Upper lobe of right lung (tissue), 1 donor: ENCODE measurements around the gene FH. TPM values are rescaled to one million over a fixed set of nuclear protein-coding genes. Genes with fewer than 3 reads are reported as not detected.

Experiments used
- ATAC-seq: fragments of 200-7000 bp; cut with Tn5 transposase; one replicate; pipeline ENCODE4 v1.9.1; 2020; ENCODE audit warnings: mild to moderate bottlenecking, moderate library complexity
- DNase-seq: peaks from one replicate; pipeline ENCODE4 v3.0.0-alpha.2; 2020
- H3K27ac ChIP-seq: fragments of 200-600 bp; one replicate; pipeline ENCODE4 v1.8.0; 2022
- H3K27me3 ChIP-seq: fragments of 200-600 bp; one replicate; pipeline ENCODE4 v1.8.0; 2022; ENCODE audit warnings: mild to moderate bottlenecking
- H3K36me3 ChIP-seq: fragments of 200-600 bp; one replicate; pipeline ENCODE4 v1.8.0; 2022
- H3K4me1 ChIP-seq: fragments of 200-600 bp; one replicate; pipeline ENCODE4 v1.8.0; 2022
- H3K4me3 ChIP-seq: fragments of 200-600 bp; one replicate; pipeline ENCODE4 v1.8.0; 2022; ENCODE audit warnings: mild to moderate bottlenecking
- H3K9me3 ChIP-seq: fragments of 200-600 bp; one replicate; pipeline ENCODE4 v1.8.0; 2022
- intact Hi-C: fragments of 100-400 bp; cut with DNase I; formaldehyde crosslinking; loops from one replicate; pipeline ENCODE4 v1.11.0; 2022
- total RNA-seq: library from RNA; stranded (reverse); fragmentation: NEBNext Ultra II Directional; extraction: Animal tissue kit (Norgen Biotek cat#: 25700); gene quantifications from one replicate; pipeline ENCODE4 v1.2.1, GENCODE V29; 2021
- TF ChIP-seq, protein P1 (sequence below): fragments of 200-600 bp; IDR thresholded peaks from one replicate; pipeline ENCODE4 v1.8.0; 2022; ENCODE audit warnings: antibody characterized with exemption
- donor health status: DM: no; HTN: yes; CAD: no; lungs with severe emphysema.

FH gene
- total RNA-seq, 1 donor from 2014 or later, result 37.4 TPM

GRCh38 chr1:241542199-241542907 lies 22.8 kb upstream of the FH start:
- Histone ChIP-seq H3K4me1 (no peaks in the 10 kb centered on the region), H3K9me3 (no peaks in the 10 kb centered on the region), H3K27ac (no peak overlapping the region), H3K36me3 (no peaks in the 10 kb centered on the region), H3K4me3 (no peak overlapping the region), H3K27me3 (no peaks in the 10 kb centered on the region)
- DNase-seq (no peak), ATAC-seq (peak; percentile 80)
- intact Hi-C loops, result no loop called here
- TF ChIP-seq, protein P1, sequence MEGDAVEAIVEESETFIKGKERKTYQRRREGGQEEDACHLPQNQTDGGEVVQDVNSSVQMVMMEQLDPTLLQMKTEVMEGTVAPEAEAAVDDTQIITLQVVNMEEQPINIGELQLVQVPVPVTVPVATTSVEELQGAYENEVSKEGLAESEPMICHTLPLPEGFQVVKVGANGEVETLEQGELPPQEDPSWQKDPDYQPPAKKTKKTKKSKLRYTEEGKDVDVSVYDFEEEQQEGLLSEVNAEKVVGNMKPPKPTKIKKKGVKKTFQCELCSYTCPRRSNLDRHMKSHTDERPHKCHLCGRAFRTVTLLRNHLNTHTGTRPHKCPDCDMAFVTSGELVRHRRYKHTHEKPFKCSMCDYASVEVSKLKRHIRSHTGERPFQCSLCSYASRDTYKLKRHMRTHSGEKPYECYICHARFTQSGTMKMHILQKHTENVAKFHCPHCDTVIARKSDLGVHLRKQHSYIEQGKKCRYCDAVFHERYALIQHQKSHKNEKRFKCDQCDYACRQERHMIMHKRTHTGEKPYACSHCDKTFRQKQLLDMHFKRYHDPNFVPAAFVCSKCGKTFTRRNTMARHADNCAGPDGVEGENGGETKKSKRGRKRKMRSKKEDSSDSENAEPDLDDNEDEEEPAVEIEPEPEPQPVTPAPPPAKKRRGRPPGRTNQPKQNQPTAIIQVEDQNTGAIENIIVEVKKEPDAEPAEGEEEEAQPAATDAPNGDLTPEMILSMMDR, result no peak

- no peaks in the 10 kb centered on the region for H3K9me3 ChIP-seq
- H3K27me3 ChIP-seq, result no peaks in the 10 kb centered on the region
- no peak for ATAC-seq
- H3K36me3 ChIP-seq, result no peaks in the 10 kb centered on the region
- TF ChIP-seq, protein P1, result no peak
- no peak overlapping the region for H3K4me3 ChIP-seq
- intact Hi-C loops, result no loop called here
- DNase-seq, result no peak
- H3K27ac ChIP-seq, result no peak overlapping the region
- peaks cover 8% of the 10 kb centered on the region for H3K4me1 ChIP-seq
Measured at GRCh38 chr1:241536969-241537368, 17.4 kb upstream of the FH start.

GRCh38 chr1:241536304-241536703 lies 16.7 kb upstream of the FH start:
- intact Hi-C loops, result no loop called here
- ATAC-seq (peak; percentile 61), DNase-seq (no peak)
- Histone ChIP-seq H3K36me3 (no peaks in the 10 kb centered on the region), H3K4me3 (no peak overlapping the region), H3K27ac (no peak overlapping the region), H3K9me3 (no peaks in the 10 kb centered on the region), H3K27me3 (no peaks in the 10 kb centered on the region), H3K4me1 (peaks cover 8% of the 10 kb centered on the region)
- TF ChIP-seq, protein P1, result no peak

GRCh38 chr1:241533326-241534115 lies 14.0 kb upstream of the FH start:
- intact Hi-C loops, result no loop called here
- peak overlapping the region; percentile 57 for H3K4me3 ChIP-seq
- ATAC-seq, result peak; percentile 25

DNA sequence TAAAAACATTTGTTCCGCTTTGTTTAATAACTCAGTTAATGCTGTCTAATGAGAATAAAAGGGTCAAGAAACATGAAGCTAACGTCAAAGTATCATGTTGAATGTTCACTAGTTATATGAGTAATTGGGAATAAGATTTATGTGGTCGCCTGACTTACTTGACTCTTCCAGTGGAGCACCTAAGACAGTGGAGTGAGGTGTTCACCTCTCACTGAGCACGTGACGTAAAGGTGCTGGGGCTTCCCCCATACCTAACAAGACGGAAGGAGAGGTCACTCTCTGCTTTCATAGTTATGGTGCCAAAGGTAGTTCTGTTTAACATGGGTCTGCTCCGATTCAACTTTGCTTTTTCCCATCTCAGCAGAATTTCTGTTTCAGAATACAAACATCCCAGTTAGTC lies 13.3 kb upstream of the FH start:
- TF ChIP-seq, protein P1, result no peak
- no peak for DNase-seq
- intact Hi-C loops, result no loop called here
- Histone ChIP-seq H3K36me3 (no peaks in the 10 kb centered on the region), H3K4me3 (peak overlapping the region; percentile 57), H3K9me3 (no peaks in the 10 kb centered on the region), H3K27me3 (no peaks in the 10 kb centered on the region), H3K27ac (peak overlapping the region; percentile 75), H3K4me1 (peaks cover 8% of the 10 kb centered on the region)
- ATAC-seq, result peak; percentile 59

More at GRCh38 chr1:241533326-241534115, 14.0 kb upstream of the FH start:
- Histone ChIP-seq H3K27me3 (no peaks in the 10 kb centered on the region), H3K9me3 (no peaks in the 10 kb centered on the region), H3K36me3 (no peaks in the 10 kb centered on the region), H3K27ac (peak overlapping the region; percentile 75), H3K4me1 (peaks cover 8% of the 10 kb centered on the region)
- TF ChIP-seq, protein P1, result no peak
- DNase-seq, result no peak
